ENCODE measurements around the gene RNF126.
A peak's percentile ranks its signal among the peaks of the same experiment; 100 is the strongest.
"Not testable (repeated sequence)": the region's sequence is repeated elsewhere in the genome, so short reads cannot be mapped to it uniquely, and the experiment has no call there.

Gene RNF126

DNA sequence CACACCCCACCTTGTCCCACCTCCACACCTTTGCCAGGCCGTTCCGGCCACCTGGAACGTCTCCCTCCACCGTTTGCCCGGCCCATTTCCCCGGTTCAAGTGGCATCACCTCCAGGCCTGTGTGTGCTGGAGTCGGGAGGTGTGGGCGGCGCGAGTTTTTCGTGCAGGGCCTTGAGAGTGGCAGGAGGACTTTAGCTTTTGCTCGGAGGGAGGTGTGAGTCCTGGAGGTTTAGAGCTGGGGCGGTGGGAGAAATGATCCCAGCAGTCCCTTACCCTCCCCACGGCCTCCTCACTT, 41.4 kb upstream of the RNF126 start:
- no peak for TF ChIP-seq CTCF (IDR thresholded peaks at IDR 0.05; ENCODE audit: extremely low read depth, missing control alignments)
- DNase-seq (ENCODE audit: low spot score), result no peak

- TF ChIP-seq CTCF (IDR thresholded peaks at IDR 0.05; ENCODE audit: extremely low read depth, missing control alignments), result no peak
- peak; percentile 81 for DNase-seq (ENCODE audit: low spot score)
These were observed 40.8 kb upstream of the RNF126 start for GRCh38 chr19:703651-704446.

DNA sequence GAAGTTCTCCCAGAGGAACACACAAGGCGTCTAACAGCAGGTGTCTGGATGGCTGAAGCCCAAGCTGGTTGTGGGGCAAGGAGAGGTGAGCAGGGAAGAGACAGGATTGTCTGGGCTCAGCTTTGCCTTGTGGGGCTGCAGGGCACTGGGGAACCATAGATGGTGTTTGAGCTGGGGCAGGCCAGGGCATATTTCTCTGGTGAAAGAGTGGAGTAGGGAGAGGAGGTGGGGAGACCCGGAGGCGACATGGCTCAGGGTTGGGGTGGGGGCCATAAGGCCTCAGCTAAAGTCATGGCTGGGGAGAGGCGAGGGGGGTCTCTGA, 40.3 kb upstream of the RNF126 start:
- no peak for TF ChIP-seq CTCF (IDR thresholded peaks at IDR 0.05; ENCODE audit: extremely low read depth, missing control alignments)
- no peak for DNase-seq (ENCODE audit: low spot score)

- not testable (repeated sequence) for DNase-seq (ENCODE audit: low spot score)
These were observed 39.8 kb upstream of the RNF126 start for GRCh38 chr19:702847-703246.

- DNase-seq (ENCODE audit: low spot score), result not testable (repeated sequence)
These were observed 36.9 kb upstream of the RNF126 start for GRCh38 chr19:699885-700284.

GRCh38 chr19:698529-698928, 35.5 kb upstream of the RNF126 start:
- not testable (repeated sequence) for DNase-seq (ENCODE audit: low spot score)

DNA sequence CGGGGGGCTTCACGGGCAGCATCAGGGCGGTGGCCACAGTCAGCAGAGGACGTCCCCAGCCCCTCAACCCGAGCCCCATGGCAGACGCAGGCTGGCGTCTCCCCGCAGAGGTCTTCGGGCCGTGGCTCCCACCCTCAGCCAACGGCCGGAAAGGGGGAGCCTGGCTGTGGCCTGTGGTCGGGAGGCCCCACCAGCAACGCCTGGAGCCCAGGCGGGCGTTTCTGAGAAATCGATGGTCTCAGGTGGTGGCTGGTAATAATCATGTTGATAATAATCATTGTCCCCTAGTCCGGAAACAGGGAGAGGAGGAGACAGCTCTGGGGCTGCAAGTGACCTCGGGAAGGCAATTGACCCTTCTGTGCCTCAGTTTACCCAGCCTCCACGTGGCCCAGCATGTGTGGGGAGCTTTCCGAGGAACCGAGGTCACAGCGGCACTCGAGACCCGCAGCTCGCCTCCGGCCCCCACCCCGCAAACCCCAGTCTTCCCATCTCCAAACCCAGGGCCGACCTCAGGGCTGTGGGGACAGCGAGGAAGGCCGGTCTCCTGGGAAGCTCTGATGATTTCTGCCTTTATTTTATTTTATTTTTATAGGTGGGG, 32.4 kb upstream of the RNF126 start, which contains the start of gene PRSS57:
Gene PRSS57, minus strand, starts transcription at position 101 of the 598 bp plus-strand sequence. Its CDS starts 22 bp downstream, at position 79.
- DNase-seq (ENCODE audit: low spot score), result no peak
- no peak for TF ChIP-seq CTCF (IDR thresholded peaks at IDR 0.05; ENCODE audit: extremely low read depth, missing control alignments)

GRCh38 chr19:694481-695351, 31.7 kb upstream of the RNF126 start:
- DNase-seq (ENCODE audit: low spot score), result no peak
- no peak for TF ChIP-seq CTCF (IDR thresholded peaks at IDR 0.05; ENCODE audit: extremely low read depth, missing control alignments)

GRCh38 chr19:690203-690602, 27.2 kb upstream of the RNF126 start:
- DNase-seq (ENCODE audit: low spot score), result no peak
- TF ChIP-seq CTCF (IDR thresholded peaks at IDR 0.05; ENCODE audit: extremely low read depth, missing control alignments), result no peak

All from GM20000 (cell line).